Stomach (tissue), 4 donors: ENCODE results near the gene ME3.

Experiments
- POLR2AphosphoS5 ChIP-seq, 3 donors: sonication (generic); formaldehyde crosslinking; IDR thresholded peaks; one replicate each; pipeline ENCODE4 v1.6.1; 2016; ENCODE audit warnings: antibody characterized with exemption in 3 of 3
- TF ChIP-seq, protein P1 (sequence below), 7 experiments: fragments of 450-650 bp in 4 of 7; fragments of 200-600 bp in 3 of 7; sonication (generic) in 3 of 7; IDR thresholded peaks; one replicate each; pipeline ENCODE4 v1.5.1; 2016 to 2019; ENCODE audit warnings: antibody characterized with exemption in 7 of 7, control low read depth in 2 of 7, mild to moderate bottlenecking in 1 of 7

DNA sequence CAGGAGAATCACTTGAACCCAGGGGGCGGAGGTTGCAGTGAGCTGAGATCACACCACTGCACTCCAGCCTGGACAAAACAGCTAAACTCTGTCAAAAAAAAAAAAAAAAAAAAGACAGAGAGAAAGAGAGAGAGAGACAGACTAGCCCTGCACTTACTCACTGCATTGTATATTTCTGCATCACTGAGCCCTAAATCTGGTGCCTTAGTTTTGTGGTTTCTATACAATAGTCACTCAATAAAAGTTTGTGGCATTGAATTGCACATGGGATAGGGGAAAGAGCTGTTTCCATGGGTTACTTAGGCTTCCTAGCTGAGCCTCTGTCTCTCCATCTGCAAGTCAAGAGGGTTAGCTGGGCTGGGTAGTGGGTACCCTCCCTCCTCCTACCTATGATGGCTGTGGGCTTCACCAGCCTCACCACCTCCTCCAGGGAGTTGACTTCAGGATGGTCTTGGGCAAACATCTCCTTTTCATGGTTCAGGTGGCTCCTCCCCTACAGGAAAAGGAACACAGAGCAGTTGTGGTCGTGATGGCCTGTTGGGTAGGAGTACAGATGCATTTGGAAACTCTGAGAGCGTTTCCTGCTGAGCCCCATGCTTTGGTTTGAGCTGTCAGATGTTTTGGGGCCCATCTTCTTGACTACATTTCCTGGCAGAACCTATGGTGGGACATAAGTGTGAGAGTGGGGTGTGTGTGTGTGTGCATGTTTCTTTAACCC is 224.5 kb downstream of the ME3 start:
- TF ChIP-seq, protein P1, sequence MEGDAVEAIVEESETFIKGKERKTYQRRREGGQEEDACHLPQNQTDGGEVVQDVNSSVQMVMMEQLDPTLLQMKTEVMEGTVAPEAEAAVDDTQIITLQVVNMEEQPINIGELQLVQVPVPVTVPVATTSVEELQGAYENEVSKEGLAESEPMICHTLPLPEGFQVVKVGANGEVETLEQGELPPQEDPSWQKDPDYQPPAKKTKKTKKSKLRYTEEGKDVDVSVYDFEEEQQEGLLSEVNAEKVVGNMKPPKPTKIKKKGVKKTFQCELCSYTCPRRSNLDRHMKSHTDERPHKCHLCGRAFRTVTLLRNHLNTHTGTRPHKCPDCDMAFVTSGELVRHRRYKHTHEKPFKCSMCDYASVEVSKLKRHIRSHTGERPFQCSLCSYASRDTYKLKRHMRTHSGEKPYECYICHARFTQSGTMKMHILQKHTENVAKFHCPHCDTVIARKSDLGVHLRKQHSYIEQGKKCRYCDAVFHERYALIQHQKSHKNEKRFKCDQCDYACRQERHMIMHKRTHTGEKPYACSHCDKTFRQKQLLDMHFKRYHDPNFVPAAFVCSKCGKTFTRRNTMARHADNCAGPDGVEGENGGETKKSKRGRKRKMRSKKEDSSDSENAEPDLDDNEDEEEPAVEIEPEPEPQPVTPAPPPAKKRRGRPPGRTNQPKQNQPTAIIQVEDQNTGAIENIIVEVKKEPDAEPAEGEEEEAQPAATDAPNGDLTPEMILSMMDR (IDR thresholded peaks at IDR 0.05), result no peak
- TF ChIP-seq POLR2AphosphoS5 (IDR thresholded peaks at IDR 0.05), result no peak
